B cell (primary cell): Measurements from ENCODE around the gene GNG13. TPM values are rescaled to one million over a fixed set of nuclear protein-coding genes. Genes with fewer than 3 reads are reported as not detected.

Experiments used
- ATAC-seq: fragments of 200-7000 bp; cut with Tn5 transposase; one replicate; pipeline ENCODE4 v1.10.0; 2021; ENCODE audit warnings: low read depth, mild to moderate bottlenecking, moderate number of reproducible peaks, moderate library complexity
- CTCF ChIA-PET: fragments of 350-600 bp; sonication (Branson Sonifier 250); formaldehyde crosslinking; loops from one replicate; lab custom pipeline; 2021; ENCODE audit warnings: antibody characterized with exemption, inconsistent platforms; lab: Charles Lee
- POLR2A ChIA-PET: fragments of 350-600 bp; sonication (Branson Sonifier 250); formaldehyde crosslinking; loops from one replicate; lab custom pipeline; 2021; ENCODE audit warnings: antibody characterized with exemption; lab: Charles Lee
- DNase-seq: peaks from one replicate; pipeline ENCODE4 v3.0.0; 2013
- H2AFZ ChIP-seq: 2 replicates; pipeline ENCODE4 v1.6.1; 2012; ENCODE audit warnings: mild to moderate bottlenecking, low read depth, low read length; ENCODE audit not compliant: insufficient read depth, poor library complexity, severe bottlenecking
- H3K27ac ChIP-seq, 2 donors: 1 replicate in 1 of 2; 2 replicates in 1 of 2; pipeline ENCODE4 v1.5.1; 2012 to 2013; ENCODE audit warnings: low read length in 2 of 2, mild to moderate bottlenecking in 2 of 2, moderate library complexity in 1 of 2
- H3K27me3 ChIP-seq, 4 experiments: fragments of 200-600 bp in 1 of 4; sonication (generic) in 1 of 4; replicated peaks in 1 of 4; 1 replicate in 2 of 4; 2 replicates in 2 of 4; pipeline versions ENCODE4 v1.6.1 to v1.7.0; 2013 to 2016; ENCODE audit warnings: low read length in 3 of 4, mild to moderate bottlenecking in 2 of 4, mixed read lengths in 1 of 4, moderate library complexity in 1 of 4; ENCODE audit not compliant: insufficient read depth in 4 of 4, control insufficient read depth in 3 of 4; ENCODE audit errors: control extremely low read depth in 1 of 4
- H3K36me3 ChIP-seq, 2 experiments: replicated peaks in 1 of 2; 1 replicate in 1 of 2; 2 replicates in 1 of 2; pipeline versions ENCODE4 v1.6.1 to v1.7.1; 2013; ENCODE audit warnings: low read length in 1 of 2; ENCODE audit not compliant: insufficient read depth in 2 of 2, control insufficient read depth in 1 of 2; ENCODE audit errors: control extremely low read depth in 1 of 2, extremely low read depth in 1 of 2
- H3K4me1 ChIP-seq, 2 donors: fragments of 200-600 bp in 1 of 2; sonication (generic) in 1 of 2; 1 replicate in 1 of 2; 2 replicates in 1 of 2; pipeline versions ENCODE4 v1.5.1 to v1.6.1; 2013 to 2017; ENCODE audit warnings: low read length in 2 of 2; ENCODE audit not compliant: control insufficient read depth in 2 of 2, insufficient read depth in 2 of 2
- H3K4me2 ChIP-seq: replicated peaks from 2 replicates; pipeline ENCODE3; 2012; ENCODE audit warnings: mild to moderate bottlenecking, low read depth, low read length; ENCODE audit not compliant: poor library complexity, severe bottlenecking
- H3K4me3 ChIP-seq, 5 experiments: fragments of 200-600 bp in 1 of 5; sonication (generic) in 1 of 5; 1 replicate in 3 of 5; 2 replicates in 2 of 5; pipeline versions ENCODE4 v1.5.1 to v1.7.0; 2011 to 2016; ENCODE audit warnings: low read length in 4 of 5, mild to moderate bottlenecking in 4 of 5, low read depth in 2 of 5, control low read depth in 1 of 5, moderate library complexity in 1 of 5; ENCODE audit not compliant: insufficient read depth in 1 of 5; ENCODE audit errors: control extremely low read depth in 1 of 5, extremely low read depth in 1 of 5
- H3K79me2 ChIP-seq: fragments of 200-600 bp; sonication (generic); one replicate; pipeline ENCODE4 v1.6.0; 2016; ENCODE audit warnings: low read length; ENCODE audit not compliant: control insufficient read depth, insufficient read depth
- H3K9ac ChIP-seq: fragments of 200-600 bp; sonication (generic); 2 replicates; pipeline ENCODE4 v1.6.1; 2017; ENCODE audit warnings: mild to moderate bottlenecking, low read length, moderate library complexity
- H3K9me3 ChIP-seq, 3 donors: one replicate each; pipeline versions ENCODE4 v1.6.1 to v1.7.1; 2013; ENCODE audit warnings: low read length in 2 of 3; ENCODE audit not compliant: control insufficient read depth in 2 of 3, insufficient read depth in 1 of 3; ENCODE audit errors: control extremely low read depth in 1 of 3
- H4K20me1 ChIP-seq: 2 replicates; pipeline ENCODE4 v1.6.0; 2012; ENCODE audit warnings: mild to moderate bottlenecking, low read length; ENCODE audit not compliant: insufficient read depth, control insufficient read depth, poor library complexity, severe bottlenecking
- H3K27ac Mint-ChIP-seq: one replicate; pipeline ENCODE4 v1.8.0; 2021; ENCODE audit warnings: mixed read lengths
- H3K27me3 Mint-ChIP-seq: one replicate; pipeline ENCODE4 v1.8.0; 2021; ENCODE audit warnings: mixed read lengths
- H3K4me1 Mint-ChIP-seq: one replicate; pipeline ENCODE4 v1.8.0; 2021; ENCODE audit warnings: mixed read lengths
- H3K4me3 Mint-ChIP-seq: one replicate; pipeline ENCODE4 v1.8.0; 2021; ENCODE audit warnings: mixed read lengths
- H3K9me3 Mint-ChIP-seq: one replicate; pipeline ENCODE4 v1.8.0; 2022; ENCODE audit warnings: mixed read lengths; ENCODE audit not compliant: insufficient read depth
- EZH2 ChIP-seq: IDR thresholded peaks from 2 replicates; pipeline ENCODE4 v1.6.1; 2012; ENCODE audit warnings: borderline replicate concordance, low read depth, mild to moderate bottlenecking, moderate library complexity, low read length; ENCODE audit not compliant: insufficient read depth, poor library complexity, severe bottlenecking
- WGBS: methylation state at CpG from one replicate; pipeline ENCODE4 v1.1.5; 2013; ENCODE audit warnings: missing lambda C conversion rate; ENCODE audit not compliant: insufficient coverage; 5-methylcytosine and 5-hydroxymethylcytosine counted together
- intact Hi-C: fragments of 100-400 bp; cut with micrococcal nuclease; formaldehyde crosslinking; loops from one replicate; pipeline ENCODE4 v1.10.0; 2022
- polyA plus RNA-seq: library from polyadenylated mRNA; depleted of rRNA; stranded (reverse); fragments of >200 nt; gene quantifications from 2 replicates; pipeline ENCODE4 v1.2.3, GENCODE V29; 2012
- total RNA-seq, 2 donors: library from RNA; stranded (reverse); fragments of 120-200 nt in 1 of 2; gene quantifications; 1 replicate in 1 of 2; 2 replicates in 1 of 2; pipeline versions ENCODE4 v1.2.3 to v1.2.4, GENCODE V29; 2013 to 2022
- TF ChIP-seq, protein P1 (sequence below): fragments of 200-600 bp; IDR thresholded peaks from one replicate; pipeline ENCODE4 v1.8.0; 2022; ENCODE audit warnings: antibody characterized with exemption, mild to moderate bottlenecking

GNG13 gene
- total and polyA plus RNA-seq, 2 donors (not counting 1 experiment from before 2014, with no cell fraction given) = not detected

- CTCF ChIA-PET = no interaction called here
- Histone ChIP-seq H3K4me1 (no peaks in the 10 kb centered on the region), H3K79me2 (no peaks in the 10 kb centered on the region), H3K27me3 (peaks cover 0 to 10% (median 0%) of the 10 kb centered on the region in 4 experiments), H3K36me3 (no peaks in the 10 kb centered on the region), H3K4me2 (no peak overlapping the region), H3K9me3 (peaks cover 0 to 18% (median 13%) of the 10 kb centered on the region in 3 donors), H3K9ac (no peak overlapping the region), H3K4me3 (no peak overlapping the region), H2AFZ (no peak overlapping the region), H4K20me1 (no peaks in the 10 kb centered on the region), H3K27ac (no peak overlapping the region)
- Mint-ChIP-seq H3K4me3 (no peak overlapping the region), H3K27me3 (peaks cover 6% of the 10 kb centered on the region), H3K27ac (no peak overlapping the region), H3K9me3 (no peaks in the 10 kb centered on the region), H3K4me1 (no peaks in the 10 kb centered on the region)
- TF ChIP-seq, protein P1, sequence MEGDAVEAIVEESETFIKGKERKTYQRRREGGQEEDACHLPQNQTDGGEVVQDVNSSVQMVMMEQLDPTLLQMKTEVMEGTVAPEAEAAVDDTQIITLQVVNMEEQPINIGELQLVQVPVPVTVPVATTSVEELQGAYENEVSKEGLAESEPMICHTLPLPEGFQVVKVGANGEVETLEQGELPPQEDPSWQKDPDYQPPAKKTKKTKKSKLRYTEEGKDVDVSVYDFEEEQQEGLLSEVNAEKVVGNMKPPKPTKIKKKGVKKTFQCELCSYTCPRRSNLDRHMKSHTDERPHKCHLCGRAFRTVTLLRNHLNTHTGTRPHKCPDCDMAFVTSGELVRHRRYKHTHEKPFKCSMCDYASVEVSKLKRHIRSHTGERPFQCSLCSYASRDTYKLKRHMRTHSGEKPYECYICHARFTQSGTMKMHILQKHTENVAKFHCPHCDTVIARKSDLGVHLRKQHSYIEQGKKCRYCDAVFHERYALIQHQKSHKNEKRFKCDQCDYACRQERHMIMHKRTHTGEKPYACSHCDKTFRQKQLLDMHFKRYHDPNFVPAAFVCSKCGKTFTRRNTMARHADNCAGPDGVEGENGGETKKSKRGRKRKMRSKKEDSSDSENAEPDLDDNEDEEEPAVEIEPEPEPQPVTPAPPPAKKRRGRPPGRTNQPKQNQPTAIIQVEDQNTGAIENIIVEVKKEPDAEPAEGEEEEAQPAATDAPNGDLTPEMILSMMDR = no peak
- TF ChIP-seq EZH2 = no peak
- intact Hi-C loops = no loop called here
- 72% methylated on average over 20 of the region's 27 CpGs for WGBS
- ATAC-seq = no peak
- POLR2A ChIA-PET = no interaction called here
- no peak for DNase-seq
These were observed 31.3 kb upstream of the GNG13 start for GRCh38 chr16:831571-832413.

DNA sequence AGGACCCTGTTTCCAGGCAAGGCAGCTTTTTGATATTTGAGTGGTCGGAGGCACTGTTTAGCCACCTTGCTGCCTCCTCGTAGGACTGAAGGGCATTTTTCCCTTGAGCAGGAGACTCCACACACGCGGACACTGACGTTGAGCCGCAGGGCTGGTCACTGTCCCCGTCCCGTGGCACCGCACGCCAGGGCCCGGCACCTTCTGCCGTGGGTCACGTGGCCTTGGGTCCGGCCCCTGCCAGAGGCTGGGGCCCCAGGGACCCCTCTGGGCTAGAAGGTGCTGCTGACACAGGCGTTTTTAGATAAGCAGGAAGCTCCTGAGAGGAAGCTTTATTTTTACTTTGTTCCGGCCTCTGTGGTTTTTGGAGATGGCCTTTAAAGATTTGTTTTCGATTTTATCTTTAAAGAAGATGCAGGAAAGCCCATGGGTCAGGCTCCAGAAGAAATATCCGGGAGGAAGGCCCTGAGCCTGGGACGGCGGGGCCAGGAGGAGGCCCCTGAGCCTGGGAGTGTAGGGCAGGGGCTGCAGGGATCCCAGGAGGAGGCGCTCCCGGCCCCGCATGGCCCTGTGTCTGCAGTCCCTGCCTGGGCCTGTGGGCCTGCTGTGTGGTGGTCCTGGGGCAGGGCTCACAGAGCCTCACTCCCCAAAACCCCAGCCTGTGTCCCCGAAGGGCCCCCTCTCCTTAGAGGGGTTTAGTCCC lies 30.5 kb upstream of the GNG13 start:
- Histone ChIP-seq H3K9ac (no peak overlapping the region), H3K79me2 (no peaks in the 10 kb centered on the region), H2AFZ (no peak overlapping the region), H3K27me3 (peaks cover 0 to 10% (median 0%) of the 10 kb centered on the region in 4 experiments), H3K36me3 (no peaks in the 10 kb centered on the region), H3K4me1 (no peaks in the 10 kb centered on the region), H3K9me3 (peaks cover 0 to 10% (median 5%) of the 10 kb centered on the region in 3 donors), H3K27ac (no peak overlapping the region), H3K4me3 (no peak overlapping the region), H4K20me1 (no peaks in the 10 kb centered on the region), H3K4me2 (no peak overlapping the region)
- Mint-ChIP-seq H3K4me1 (no peaks in the 10 kb centered on the region), H3K27me3 (peaks cover 7% of the 10 kb centered on the region), H3K27ac (no peak overlapping the region), H3K4me3 (no peak overlapping the region), H3K9me3 (no peaks in the 10 kb centered on the region)
- ATAC-seq (no peak), DNase-seq (no peak)
- POLR2A ChIA-PET = no interaction called here
- CTCF ChIA-PET = no interaction called here
- intact Hi-C loops = no loop called here
- WGBS = 17% methylated on average over 23 of the region's 24 CpGs
- TF ChIP-seq EZH2 = no peak
